Measurements from ENCODE around the gene LONP2.
"Not testable (repeated sequence)": the region's sequence is repeated elsewhere in the genome, so short reads cannot be mapped to it uniquely, and the experiment has no call there.

The LONP2 gene

GRCh38 chr16:48367441-48368049 lies 123.4 kb downstream of the LONP2 start:
- DNase-seq (ENCODE audit: low read depth), result no peak
- H3K4me3 ChIP-seq (ENCODE audit: low read length), result no peak overlapping the region
- TF ChIP-seq, protein P1, sequence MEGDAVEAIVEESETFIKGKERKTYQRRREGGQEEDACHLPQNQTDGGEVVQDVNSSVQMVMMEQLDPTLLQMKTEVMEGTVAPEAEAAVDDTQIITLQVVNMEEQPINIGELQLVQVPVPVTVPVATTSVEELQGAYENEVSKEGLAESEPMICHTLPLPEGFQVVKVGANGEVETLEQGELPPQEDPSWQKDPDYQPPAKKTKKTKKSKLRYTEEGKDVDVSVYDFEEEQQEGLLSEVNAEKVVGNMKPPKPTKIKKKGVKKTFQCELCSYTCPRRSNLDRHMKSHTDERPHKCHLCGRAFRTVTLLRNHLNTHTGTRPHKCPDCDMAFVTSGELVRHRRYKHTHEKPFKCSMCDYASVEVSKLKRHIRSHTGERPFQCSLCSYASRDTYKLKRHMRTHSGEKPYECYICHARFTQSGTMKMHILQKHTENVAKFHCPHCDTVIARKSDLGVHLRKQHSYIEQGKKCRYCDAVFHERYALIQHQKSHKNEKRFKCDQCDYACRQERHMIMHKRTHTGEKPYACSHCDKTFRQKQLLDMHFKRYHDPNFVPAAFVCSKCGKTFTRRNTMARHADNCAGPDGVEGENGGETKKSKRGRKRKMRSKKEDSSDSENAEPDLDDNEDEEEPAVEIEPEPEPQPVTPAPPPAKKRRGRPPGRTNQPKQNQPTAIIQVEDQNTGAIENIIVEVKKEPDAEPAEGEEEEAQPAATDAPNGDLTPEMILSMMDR (conservative IDR thresholded peaks at IDR 0.05; ENCODE audit: low read depth, low read length), result no peak

GRCh38 chr16:48369765-48370164 lies 125.7 kb downstream of the LONP2 start:
- TF ChIP-seq, protein P1 (conservative IDR thresholded peaks at IDR 0.05; ENCODE audit: low read depth, low read length), result no peak
- H3K4me3 ChIP-seq (ENCODE audit: low read length), result no peak overlapping the region
- DNase-seq (ENCODE audit: low read depth), result no peak

- TF ChIP-seq, protein P1 (conservative IDR thresholded peaks at IDR 0.05; ENCODE audit: low read depth, low read length), result no peak
- H3K4me3 ChIP-seq (ENCODE audit: low read length), result no peak overlapping the region
- no peak for DNase-seq (ENCODE audit: low read depth)
These were observed 126.1 kb downstream of the LONP2 start for GRCh38 chr16:48370229-48370628.

DNA sequence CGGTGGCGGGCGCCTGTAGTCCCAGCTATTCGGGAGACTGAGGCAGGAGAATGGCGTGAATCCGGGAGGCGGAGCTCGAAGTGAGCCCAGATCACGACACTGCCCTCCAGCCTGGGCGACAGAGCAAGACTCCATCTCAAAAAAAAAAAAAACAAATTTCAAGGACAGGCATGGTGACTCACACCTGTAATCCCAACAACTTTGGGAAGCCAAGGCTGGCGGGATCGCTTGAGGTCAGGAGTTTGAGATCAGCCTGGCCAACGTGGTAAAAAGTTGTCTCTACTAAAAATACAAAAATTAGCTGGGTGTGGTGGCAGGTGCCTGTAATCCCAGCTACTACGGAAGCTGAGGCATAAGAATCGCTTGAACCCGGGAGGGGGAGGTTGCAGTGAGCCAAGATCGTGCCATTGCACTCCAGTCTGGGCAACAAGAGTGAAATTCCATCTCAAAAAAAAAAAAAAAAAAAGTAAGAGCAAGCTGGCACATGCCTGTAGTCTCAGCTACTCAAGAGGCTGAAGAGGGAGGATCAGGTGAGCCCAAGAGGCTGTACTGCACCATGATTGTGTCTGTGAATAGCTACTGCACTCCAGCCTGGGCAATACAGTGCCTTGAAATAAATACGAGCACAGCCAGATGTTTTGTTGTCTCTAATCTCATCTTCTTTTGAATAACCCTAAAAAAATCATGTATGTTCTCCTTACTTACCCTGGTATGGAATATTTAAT lies 126.7 kb downstream of the LONP2 start:
- DNase-seq (ENCODE audit: low read depth); H3K4me3 ChIP-seq (ENCODE audit: low read length): not testable (repeated sequence)

DNA sequence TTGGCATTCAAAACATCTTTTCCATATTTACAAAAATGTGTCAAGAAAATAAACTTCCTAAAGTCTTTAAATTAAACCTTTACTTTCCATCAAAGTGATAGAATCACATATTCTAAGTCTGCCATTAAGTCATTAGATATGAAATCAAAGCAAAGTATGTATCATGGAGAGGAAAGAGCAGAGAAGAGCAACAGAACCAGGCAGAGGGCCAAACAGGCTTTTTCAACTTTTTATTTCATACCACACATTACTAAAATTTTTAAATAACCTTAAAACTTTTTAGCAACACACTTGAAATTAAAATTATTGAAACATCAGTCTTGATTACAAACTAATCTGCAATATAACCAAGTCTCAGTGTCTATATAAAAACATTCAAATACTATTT lies 127.3 kb downstream of the LONP2 start:
- no peak overlapping the region for H3K4me3 ChIP-seq (ENCODE audit: low read length)
- TF ChIP-seq, protein P1 (conservative IDR thresholded peaks at IDR 0.05; ENCODE audit: low read depth, low read length), result no peak
- no peak for DNase-seq (ENCODE audit: low read depth)

GRCh38 chr16:48372744-48373143 lies 128.6 kb downstream of the LONP2 start:
- TF ChIP-seq, protein P1 (conservative IDR thresholded peaks at IDR 0.05; ENCODE audit: low read depth, low read length), result no peak
- DNase-seq (ENCODE audit: low read depth), result no peak
- no peak overlapping the region for H3K4me3 ChIP-seq (ENCODE audit: low read length)

- TF ChIP-seq, protein P1 (conservative IDR thresholded peaks at IDR 0.05; ENCODE audit: low read depth, low read length), result no peak
- H3K4me3 ChIP-seq (ENCODE audit: low read length), result no peak overlapping the region
- no peak for DNase-seq (ENCODE audit: low read depth)
These were observed 129.3 kb downstream of the LONP2 start for GRCh38 chr16:48373258-48374029.

Measured in retinal pigment epithelial cell (primary cell).